SH-SY5Y (cell line): Measurements from ENCODE around the gene EIF4A3.

ENCODE experiments used
- GATA2 ChIP-seq: IDR thresholded peaks from 2 replicates; pipeline ENCODE4 v1.6.1; 2011; ENCODE audit warnings: mild to moderate bottlenecking, low read depth, low read length
- GATA3 ChIP-seq: IDR thresholded peaks from 2 replicates; pipeline ENCODE4 v1.6.1; 2011; ENCODE audit warnings: low read depth, mild to moderate bottlenecking, low read length, moderate library complexity

GRCh38 chr17:80086616-80087015 is 60.3 kb downstream of the EIF4A3 start:
- TF ChIP-seq GATA3 (no peak), GATA2 (no peak)
